ENCODE measurements around the gene TNFRSF1B. TPM values are rescaled to one million over a fixed set of nuclear protein-coding genes. Genes with fewer than 3 reads are reported as not detected.
"Not testable (repeated sequence)": the region's sequence is repeated elsewhere in the genome, so short reads cannot be mapped to it uniquely, and the experiment has no call there.

TNFRSF1B gene
- total RNA-seq, 1 donor: 7.3 TPM

GRCh38 chr1:12220890-12221289 is 54.1 kb downstream of the TNFRSF1B start:
- no peak for TF ChIP-seq CTCF (IDR thresholded peaks at IDR 0.05; ENCODE audit: insufficient read depth, low read length)
- no peak overlapping the region for H3K4me3 ChIP-seq (ENCODE audit: low read depth, low read length)
- DNase-seq (ENCODE audit: low read depth): no peak

DNA sequence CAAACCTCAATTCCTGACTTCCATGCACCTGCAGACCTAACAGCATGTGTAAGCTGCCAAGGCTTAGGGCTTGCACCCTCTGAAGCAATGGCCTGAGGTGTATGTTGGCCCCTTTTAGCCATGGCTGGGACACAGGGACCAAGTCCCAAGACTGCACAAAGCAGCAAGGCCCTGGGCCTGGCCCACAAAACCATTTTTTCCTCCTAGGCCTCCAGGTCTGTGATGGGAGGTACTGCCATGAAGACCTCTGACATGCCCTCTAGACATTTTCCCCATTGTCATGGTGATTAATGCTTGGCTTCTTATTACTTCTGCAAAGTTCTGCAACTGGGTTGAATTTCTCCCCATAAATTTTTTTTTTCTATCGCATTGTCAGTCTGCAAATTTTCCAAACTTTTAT is 55.9 kb downstream of the TNFRSF1B start:
- not testable (repeated sequence) for DNase-seq (ENCODE audit: low read depth); H3K4me3 ChIP-seq (ENCODE audit: low read depth, low read length)

DNA sequence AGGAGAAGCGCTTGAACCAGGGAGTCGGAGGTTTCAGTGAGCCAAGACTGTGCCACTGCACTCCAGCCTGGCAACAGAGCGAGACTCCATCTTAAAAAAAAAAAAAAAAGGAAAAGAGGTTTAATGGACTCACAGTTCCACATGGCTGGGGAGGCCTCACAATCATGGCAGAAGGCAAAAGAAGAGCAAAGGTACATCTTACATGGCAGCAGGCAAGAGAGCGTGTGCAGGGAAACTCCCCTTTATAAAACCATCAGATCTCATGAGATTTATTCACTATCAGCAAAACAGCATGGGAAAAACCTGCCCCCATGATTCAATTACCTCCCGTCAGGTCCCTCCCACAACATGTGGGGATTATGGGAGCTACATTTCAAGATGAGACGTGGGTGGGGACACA is 57.3 kb downstream of the TNFRSF1B start:
- not testable (repeated sequence) for H3K4me3 ChIP-seq (ENCODE audit: low read depth, low read length); DNase-seq (ENCODE audit: low read depth)

DNA sequence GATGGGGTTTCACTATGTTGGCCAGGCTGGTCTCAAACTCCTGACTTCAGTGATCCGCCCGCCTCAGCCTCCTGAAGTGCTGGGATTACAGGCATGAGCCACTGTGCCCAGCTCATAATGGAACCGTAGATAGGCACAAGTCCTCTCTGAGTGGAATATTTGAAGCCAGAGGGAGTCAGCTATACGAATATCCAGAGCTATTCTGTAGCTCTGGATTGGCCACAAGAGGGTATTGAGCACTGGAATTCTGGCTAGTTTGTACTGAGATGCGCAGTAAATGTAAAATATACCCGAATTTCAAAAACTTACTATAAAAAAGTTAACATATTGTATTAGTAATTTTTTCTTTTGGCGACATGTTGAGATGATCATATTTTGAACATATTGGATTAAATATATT is 62.2 kb downstream of the TNFRSF1B start:
- no peak for TF ChIP-seq CTCF (IDR thresholded peaks at IDR 0.05; ENCODE audit: insufficient read depth, low read length)
- DNase-seq (ENCODE audit: low read depth): no peak
- H3K4me3 ChIP-seq (ENCODE audit: low read depth, low read length): no peak overlapping the region

- H3K4me3 ChIP-seq (ENCODE audit: low read depth, low read length): no peak overlapping the region
- no peak for TF ChIP-seq CTCF (IDR thresholded peaks at IDR 0.05; ENCODE audit: insufficient read depth, low read length)
- DNase-seq (ENCODE audit: low read depth): no peak
These were observed 62.6 kb downstream of the TNFRSF1B start for GRCh38 chr1:12229386-12229834.

DNA sequence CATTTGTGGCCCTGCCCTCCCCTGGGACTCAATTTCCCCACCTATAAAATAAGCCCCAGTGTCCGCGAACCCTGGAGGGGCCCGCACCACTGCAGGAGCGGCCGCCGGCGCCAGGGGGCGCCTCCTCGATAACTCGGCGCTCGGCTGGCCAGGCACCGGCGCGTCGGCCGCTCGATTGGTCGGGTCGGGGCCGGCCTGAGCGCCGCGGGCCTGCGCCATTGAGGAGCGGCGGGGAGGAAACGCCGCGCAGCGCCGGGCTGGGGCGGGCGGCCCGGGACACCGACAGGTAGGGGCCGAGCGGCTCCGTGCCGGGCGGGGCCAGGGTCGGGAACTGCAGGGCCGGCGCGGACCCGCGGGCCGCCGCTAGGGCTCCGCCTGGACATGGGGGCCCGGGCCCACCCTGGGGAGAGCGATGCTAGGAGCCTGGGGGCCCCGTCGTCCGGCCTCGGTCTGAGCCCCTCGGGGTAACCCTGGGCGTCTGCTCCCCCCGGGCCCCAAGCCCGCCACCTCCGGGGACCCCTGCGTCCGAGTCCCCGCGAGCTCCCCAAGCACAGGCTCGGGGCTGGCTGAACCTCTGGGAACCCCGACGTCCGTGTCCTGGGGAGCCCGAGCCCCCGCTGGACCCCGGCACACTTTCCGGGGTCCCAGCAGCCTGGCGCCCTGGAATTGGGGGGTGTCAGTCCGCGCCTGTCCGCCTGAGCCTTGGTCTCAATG is 63.2 kb downstream of the TNFRSF1B start, which contains the start of gene VPS13D:
Gene VPS13D, plus strand, starts transcription at position 196 of the 714 bp plus-strand sequence. CDS start 4,237 bp downstream, outside the sequence.
- peak; percentile 89 for TF ChIP-seq CTCF (IDR thresholded peaks at IDR 0.05; ENCODE audit: insufficient read depth, low read length)
- H3K4me3 ChIP-seq (ENCODE audit: low read depth, low read length): peak within 1 kb of the TSS; percentile 95
- peak; percentile 67 for DNase-seq (ENCODE audit: low read depth)

- no peak for DNase-seq (ENCODE audit: low read depth)
- no peak for TF ChIP-seq CTCF (IDR thresholded peaks at IDR 0.05; ENCODE audit: insufficient read depth, low read length)
- H3K4me3 ChIP-seq (ENCODE audit: low read depth, low read length): peak overlapping the region; percentile 95
These were observed 63.9 kb downstream of the TNFRSF1B start for GRCh38 chr1:12230549-12231275.

Data from fibroblast of the aortic adventitia (primary cell).